Measurements from ENCODE around the gene PPP1R10. TPM values are rescaled to one million over a fixed set of nuclear protein-coding genes. Genes with fewer than 3 reads are reported as not detected.

The PPP1R10 gene
- total RNA-seq, 1 experiment from 2014 or later: 44.5 TPM

DNA sequence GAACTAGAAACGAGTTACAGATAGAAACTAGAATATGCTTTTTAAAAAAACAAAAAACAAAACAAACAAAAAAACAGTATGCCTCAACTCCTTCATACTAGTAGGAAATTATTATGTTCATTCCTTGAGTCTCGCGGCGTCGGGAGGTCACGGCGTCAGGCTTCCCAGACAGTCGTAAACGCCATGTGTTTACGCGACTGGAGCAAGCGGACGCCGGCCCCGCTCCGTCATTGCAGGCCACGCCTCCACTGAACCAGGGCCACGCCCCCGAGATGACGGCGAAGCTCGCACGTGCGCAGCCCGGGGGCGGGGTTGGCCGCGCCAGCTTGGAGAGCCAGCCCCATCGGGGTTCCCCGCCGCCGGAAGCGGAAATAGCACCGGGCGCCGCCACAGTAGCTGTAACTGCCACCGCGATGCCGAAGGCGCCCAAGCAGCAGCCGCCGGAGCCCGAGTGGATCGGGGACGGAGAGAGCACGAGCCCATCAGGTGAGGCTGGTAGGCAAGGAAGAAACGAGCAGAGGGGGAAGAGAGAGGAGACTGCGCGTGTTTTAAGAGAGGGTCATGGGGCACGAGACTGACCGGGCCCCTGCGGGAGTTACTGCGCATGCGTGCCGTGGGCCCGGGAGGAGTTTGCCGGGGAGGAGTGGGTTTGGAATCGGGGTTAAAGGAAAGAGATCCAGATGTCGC lies 45.8 kb downstream of the PPP1R10 start, which contains the start of gene ABCF1:
TSS of gene ABCF1 (plus strand) at position 368 of the 687 bp plus-strand sequence. CDS start at position 414, 46 bp downstream.
- no TSS peak for BruUV-seq (replicated peaks)
- TF ChIP-seq EZH2 (IDR thresholded peaks at IDR 0.05; ENCODE audit: low read length, unreplicated experiment) (no peak), CTCF (conservative IDR thresholded peaks at IDR 0.05; ENCODE audit: low read depth, low read length) (no peak), EZH2phosphoT487 (IDR thresholded peaks at IDR 0.05; ENCODE audit: borderline replicate concordance, low read length) (no peak)
- Histone ChIP-seq H3K4me1 (ENCODE audit: insufficient read depth, low read length) (peaks cover 32% of the 10 kb centered on the region), H3K27me3 (ENCODE audit: low read length) (no peaks in the 10 kb centered on the region), H3K9me2 (replicated peaks; ENCODE audit: low read length) (no peaks in the 10 kb centered on the region), H2AFZ (ENCODE audit: low read length) (peak within 1 kb of the TSS; percentile 86), H3K4me2 (ENCODE audit: low read length) (peak within 1 kb of the TSS; percentile 95), H3K4me3 (ENCODE audit: low read length) (peak within 1 kb of the TSS; percentile 82), H3K36me3 (ENCODE audit: low read depth, low read length) (no peaks in the 10 kb centered on the region), H3K9me3 (ENCODE audit: low read length) (no peaks in the 10 kb centered on the region), H3K9ac (ENCODE audit: low read length) (peak within 1 kb of the TSS; percentile 91), H4K20me1 (ENCODE audit: low read length) (peaks cover 35% of the 10 kb centered on the region), H3F3A (ENCODE audit: low read length, unreplicated experiment) (no peaks in the 10 kb centered on the region), H3K27ac (ENCODE audit: low read length) (peak within 1 kb of the TSS; percentile 75), H3K79me2 (ENCODE audit: low read length) (peaks cover 54% of the 10 kb centered on the region)
- peak; percentile 92 for ATAC-seq
- DNase-seq: peak; percentile 99
- intact Hi-C loops (cut with micrococcal nuclease): no loop called here
- CTCF ChIA-PET: interaction anchor here (0.7 to 1.0 kb wide), 3 partner anchors 26 to 75 kb away, joined by 3 to 9 read pairs (median 3); no protein-coding TSS in a partner anchor
- POLR2A ChIA-PET (ENCODE audit: unreplicated experiment): interaction anchor here (0.5 to 1.1 kb wide), 5 partner anchors 14 to 242 kb away, joined by 3 to 6 read pairs (median 4); no protein-coding TSS in a partner anchor

DNA sequence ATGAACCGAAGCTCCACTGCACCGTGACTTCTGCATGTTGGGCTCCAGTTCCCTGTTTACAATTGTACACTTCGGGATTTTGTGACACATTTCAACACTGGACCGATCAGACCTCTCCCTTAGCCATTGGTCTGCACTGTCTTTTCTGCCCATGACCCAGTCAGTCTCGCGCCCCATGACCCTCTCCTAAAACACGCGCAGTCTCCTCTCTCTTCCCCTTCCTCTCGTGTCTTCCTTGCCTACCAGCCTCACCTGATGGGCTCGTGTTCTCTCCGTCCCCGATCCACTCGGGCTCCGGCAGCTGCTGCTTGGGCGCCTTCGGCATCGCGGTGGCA lies 46.3 kb downstream of the PPP1R10 start:
- peak overlapping the region; percentile 95 for H3K4me2 ChIP-seq (ENCODE audit: low read length)
- CTCF ChIA-PET: interaction anchor here (0.8 to 1.0 kb wide), 2 partner anchors 41 to 74 kb away, joined by 3 read pairs; no protein-coding TSS in a partner anchor
- intact Hi-C loops (cut with micrococcal nuclease): no loop called here

More for the DNA sequence above, 46.3 kb downstream of the PPP1R10 start:
- Histone ChIP-seq H3K9me2 (replicated peaks; ENCODE audit: low read length) (no peaks in the 10 kb centered on the region), H3K4me3 (ENCODE audit: low read length) (peak overlapping the region; percentile 82), H3K36me3 (ENCODE audit: low read depth, low read length) (no peaks in the 10 kb centered on the region), H3K27me3 (ENCODE audit: low read length) (no peaks in the 10 kb centered on the region), H3K27ac (ENCODE audit: low read length) (0 out of 2 replicates have a peak overlapping the region, but pooled peaks have one; percentile 2), H3K9ac (ENCODE audit: low read length) (peak overlapping the region; percentile 91), H3F3A (ENCODE audit: low read length, unreplicated experiment) (peaks cover under 1% of the 10 kb centered on the region), H3K79me2 (ENCODE audit: low read length) (peaks cover 49% of the 10 kb centered on the region), H2AFZ (ENCODE audit: low read length) (peak overlapping the region; percentile 86), H3K9me3 (ENCODE audit: low read length) (no peaks in the 10 kb centered on the region), H3K4me1 (ENCODE audit: insufficient read depth, low read length) (peaks cover 32% of the 10 kb centered on the region), H4K20me1 (ENCODE audit: low read length) (peaks cover 31% of the 10 kb centered on the region)
- DNase-seq: no peak
- ATAC-seq: peak; percentile 20
- no peak for TF ChIP-seq EZH2phosphoT487 (IDR thresholded peaks at IDR 0.05; ENCODE audit: borderline replicate concordance, low read length)
- TF ChIP-seq CTCF (conservative IDR thresholded peaks at IDR 0.05; ENCODE audit: low read depth, low read length): no peak
- no peak for TF ChIP-seq EZH2 (IDR thresholded peaks at IDR 0.05; ENCODE audit: low read length, unreplicated experiment)
- BruUV-seq (replicated peaks): TSS peak; percentile 78
- POLR2A ChIA-PET (ENCODE audit: unreplicated experiment): interaction anchor here (0.5 to 1.1 kb wide), 4 partner anchors 13 to 153 kb away, joined by 3 to 6 read pairs (median 4); no protein-coding TSS in a partner anchor
